Stimulated activated CD4-positive, alpha-beta T cell treated with anti-CD3 and anti-CD28 coated beads, TNF-alpha, amount 100 ng/mL, for 4 hours (primary cell): Measurements from ENCODE around the gene FBLN2.

Experiments used
- DNase-seq, 3 experiments: peaks; one replicate each; pipeline ENCODE4 v3.0.0-alpha.2; 2020; ENCODE audit warnings: low read depth in 3 of 3

The FBLN2 gene

GRCh38 chr3:13582366-13583250, 33.7 kb downstream of the FBLN2 start:
- DNase-seq = no peak

- no peak for DNase-seq
These were observed 34.6 kb downstream of the FBLN2 start for GRCh38 chr3:13583251-13584180.

- DNase-seq = no peak
These were observed 35.5 kb downstream of the FBLN2 start for GRCh38 chr3:13584427-13584891.

GRCh38 chr3:13584901-13585300, 36.0 kb downstream of the FBLN2 start:
- no peak for DNase-seq

GRCh38 chr3:13587442-13587841, 38.5 kb downstream of the FBLN2 start:
- no peak for DNase-seq

GRCh38 chr3:13588221-13588701, 39.3 kb downstream of the FBLN2 start:
- no peak for DNase-seq

- no peak for DNase-seq
These were observed 40.1 kb downstream of the FBLN2 start for GRCh38 chr3:13588993-13589392.

- DNase-seq = no peak
These were observed 42.1 kb downstream of the FBLN2 start for GRCh38 chr3:13590841-13591520.

- no peak for DNase-seq
These were observed 44.7 kb downstream of the FBLN2 start for GRCh38 chr3:13593615-13594014.

GRCh38 chr3:13594146-13594545, 45.2 kb downstream of the FBLN2 start:
- DNase-seq = no peak

- DNase-seq = no peak
These were observed 46.1 kb downstream of the FBLN2 start for GRCh38 chr3:13594991-13595421.

GRCh38 chr3:13595485-13595884, 46.6 kb downstream of the FBLN2 start:
- DNase-seq = no peak

GRCh38 chr3:13596426-13597205, 47.7 kb downstream of the FBLN2 start:
- DNase-seq = no peak

- no peak for DNase-seq
These were observed 48.7 kb downstream of the FBLN2 start for GRCh38 chr3:13597661-13598060.

- DNase-seq = no peak
These were observed 49.3 kb downstream of the FBLN2 start for GRCh38 chr3:13598201-13598600.

GRCh38 chr3:13598926-13599886, 50.3 kb downstream of the FBLN2 start:
- DNase-seq = no peak

GRCh38 chr3:13599887-13600450, 51.0 kb downstream of the FBLN2 start:
- no peak for DNase-seq

- no peak for DNase-seq
These were observed 52.2 kb downstream of the FBLN2 start for GRCh38 chr3:13600950-13601691.

- DNase-seq = no peak
These were observed 52.8 kb downstream of the FBLN2 start for GRCh38 chr3:13601692-13602080.
